ENCODE results near the gene CCDC15.
"Not testable (repeated sequence)": the region's sequence is repeated elsewhere in the genome, so short reads cannot be mapped to it uniquely, and the experiment has no call there.

CCDC15 gene

GRCh38 chr11:124955035-124955434, 1.0 kb downstream of the CCDC15 start:
- no peak overlapping the region for H3K4me3 ChIP-seq (ENCODE audit: severe bottlenecking)
- H3K4me1 ChIP-seq (ENCODE audit: insufficient read depth, poor library complexity, severe bottlenecking), result peaks cover 11% of the 10 kb centered on the region
- ATAC-seq (ENCODE audit: low read depth) (no peak), DNase-seq (ENCODE audit: low spot score) (no peak)
- TF ChIP-seq CTCF (IDR thresholded peaks at IDR 0.05; ENCODE audit: poor library complexity, severe bottlenecking), result no peak
- H3K27me3 ChIP-seq (ENCODE audit: insufficient read depth, poor library complexity, severe bottlenecking), result no peaks in the 10 kb centered on the region
- H3K9me3 ChIP-seq (ENCODE audit: severe bottlenecking), result no peaks in the 10 kb centered on the region
- no peak overlapping the region for H3K27ac ChIP-seq (ENCODE audit: poor library complexity, severe bottlenecking)
- H3K36me3 ChIP-seq (ENCODE audit: low read depth), result no peaks in the 10 kb centered on the region

- ATAC-seq (ENCODE audit: low read depth), result peak; percentile 90
- Histone ChIP-seq H3K27me3 (ENCODE audit: insufficient read depth, poor library complexity, severe bottlenecking) (no peaks in the 10 kb centered on the region), H3K9me3 (ENCODE audit: severe bottlenecking) (no peaks in the 10 kb centered on the region), H3K27ac (ENCODE audit: poor library complexity, severe bottlenecking) (no peak overlapping the region), H3K4me1 (ENCODE audit: insufficient read depth, poor library complexity, severe bottlenecking) (no peaks in the 10 kb centered on the region), H3K36me3 (ENCODE audit: low read depth) (peaks cover 11% of the 10 kb centered on the region; the same call in 1 of the 2 replicates), H3K4me3 (ENCODE audit: severe bottlenecking) (no peak overlapping the region)
- no peak for DNase-seq (ENCODE audit: low spot score)
- peak; percentile 87 for TF ChIP-seq CTCF (IDR thresholded peaks at IDR 0.05; ENCODE audit: poor library complexity, severe bottlenecking)
Observed at GRCh38 chr11:124961972-124962609, 8.1 kb downstream of the CCDC15 start.

GRCh38 chr11:124968197-124968596, 14.2 kb downstream of the CCDC15 start:
- not testable (repeated sequence) for H3K4me3 ChIP-seq (ENCODE audit: severe bottlenecking); H3K36me3 ChIP-seq (ENCODE audit: low read depth); H3K27ac ChIP-seq (ENCODE audit: poor library complexity, severe bottlenecking); DNase-seq (ENCODE audit: low spot score); H3K9me3 ChIP-seq (ENCODE audit: severe bottlenecking); H3K27me3 ChIP-seq (ENCODE audit: insufficient read depth, poor library complexity, severe bottlenecking); H3K4me1 ChIP-seq (ENCODE audit: insufficient read depth, poor library complexity, severe bottlenecking); ATAC-seq (ENCODE audit: low read depth)

- Histone ChIP-seq H3K27me3 (ENCODE audit: insufficient read depth, poor library complexity, severe bottlenecking) (no peaks in the 10 kb centered on the region), H3K4me1 (ENCODE audit: insufficient read depth, poor library complexity, severe bottlenecking) (peaks cover 5% of the 10 kb centered on the region), H3K27ac (ENCODE audit: poor library complexity, severe bottlenecking) (no peak overlapping the region), H3K9me3 (ENCODE audit: severe bottlenecking) (no peaks in the 10 kb centered on the region), H3K4me3 (ENCODE audit: severe bottlenecking) (no peak overlapping the region), H3K36me3 (ENCODE audit: low read depth) (peaks cover 6% of the 10 kb centered on the region; the same call in 1 of the 2 replicates)
- TF ChIP-seq CTCF (IDR thresholded peaks at IDR 0.05; ENCODE audit: poor library complexity, severe bottlenecking), result peak; percentile 41
- no peak for DNase-seq (ENCODE audit: low spot score)
- ATAC-seq (ENCODE audit: low read depth), result peak; percentile 88
Observed at GRCh38 chr11:124970925-124971324, 16.9 kb downstream of the CCDC15 start.

GRCh38 chr11:124971810-124972209, 17.8 kb downstream of the CCDC15 start:
- DNase-seq (ENCODE audit: low spot score) (no peak), ATAC-seq (ENCODE audit: low read depth) (no peak)
- no peaks in the 10 kb centered on the region for H3K27me3 ChIP-seq (ENCODE audit: insufficient read depth, poor library complexity, severe bottlenecking)
- peaks cover 6% of the 10 kb centered on the region for H3K36me3 ChIP-seq (ENCODE audit: low read depth)
- no peak overlapping the region for H3K27ac ChIP-seq (ENCODE audit: poor library complexity, severe bottlenecking)
- no peak overlapping the region for H3K4me3 ChIP-seq (ENCODE audit: severe bottlenecking)
- peaks cover 5% of the 10 kb centered on the region for H3K4me1 ChIP-seq (ENCODE audit: insufficient read depth, poor library complexity, severe bottlenecking)
- TF ChIP-seq CTCF (IDR thresholded peaks at IDR 0.05; ENCODE audit: poor library complexity, severe bottlenecking), result no peak
- no peaks in the 10 kb centered on the region for H3K9me3 ChIP-seq (ENCODE audit: severe bottlenecking)
